A549 treated with ZK216348 at 1 μM for 4 hours (cell line): ENCODE measurements around the gene PRSS38. TPM values are rescaled to one million over a fixed set of nuclear protein-coding genes. Genes with fewer than 3 reads are reported as not detected.

Experiments used
- total RNA-seq: library from RNA; stranded (reverse); fragments of 200-300 nt; extraction: Qiagen RNA extraction; gene quantifications from 5 replicates; pipeline ENCODE4 v1.2.3, GENCODE V29; 2022; ENCODE audit warnings: low read depth

The PRSS38 gene
- not detected in 5 replicates for total RNA-seq

DNA sequence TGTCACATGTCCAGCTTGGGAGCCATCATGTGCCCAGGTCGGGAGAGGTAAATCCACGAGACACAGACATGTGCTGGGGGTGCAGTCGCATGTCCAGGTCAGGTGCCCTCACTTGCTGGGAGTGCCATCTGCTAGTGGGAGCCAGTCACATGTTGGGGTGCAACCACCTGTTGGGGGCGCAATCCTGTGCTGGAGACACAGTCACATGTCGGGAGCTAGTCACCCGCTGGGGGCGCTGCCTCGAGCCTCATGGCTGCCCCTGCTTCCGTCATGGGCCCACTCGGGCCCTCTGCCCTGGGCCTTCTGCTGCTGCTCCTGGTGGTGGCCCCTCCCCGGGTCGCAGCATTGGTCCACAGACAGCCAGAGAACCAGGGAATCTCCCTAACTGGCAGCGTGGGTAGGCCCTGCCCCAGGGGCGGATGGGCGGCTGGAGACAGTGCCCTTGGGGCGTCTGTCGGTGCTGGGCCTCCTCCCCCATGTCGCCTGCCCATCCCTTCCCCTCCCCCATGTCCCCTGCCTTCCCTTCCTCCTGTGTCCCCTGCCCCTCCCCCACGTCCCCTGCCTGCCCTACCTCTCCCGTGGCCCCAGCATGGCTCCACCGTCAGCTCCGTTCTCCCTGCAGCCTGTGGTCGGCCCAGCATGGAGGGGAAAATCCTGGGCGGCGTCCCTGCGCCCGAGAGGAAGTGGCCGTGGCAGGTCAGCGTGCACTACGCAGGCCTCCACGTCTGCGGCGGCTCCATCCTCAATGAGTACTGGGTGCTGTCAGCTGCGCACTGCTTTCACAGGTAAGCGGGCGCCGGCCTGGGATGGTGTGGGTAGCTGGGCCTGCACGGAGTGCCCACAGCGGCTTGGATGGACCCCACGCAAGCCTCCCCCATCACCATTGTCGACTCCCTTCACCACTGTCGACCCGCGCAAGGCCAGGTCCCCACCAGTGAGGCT is at the start of gene PRSS38:
Gene PRSS38, plus strand, starts transcription at position 208 of the 942 bp plus-strand sequence. Its CDS starts 42 bp downstream, at position 250.

Other genes with a start within 250 kb of the PRSS38 start
- gene JMJD4, start 80.4 kb upstream of the PRSS38 start, total RNA-seq = 24.9 to 34.5 TPM (median 28.9 TPM) in 5 replicates
- 25.7 to 32.4 TPM (median 29.6 TPM) in 5 replicates for gene SNAP47, start 80.2 kb upstream of the PRSS38 start, total RNA-seq
- 4.8 to 10.4 TPM (median 8.0 TPM) in 5 replicates for gene WNT9A, start 132.3 kb downstream of the PRSS38 start, total RNA-seq
- gene WNT3A, start 191.3 kb downstream of the PRSS38 start, total RNA-seq = 0.08 TPM in 1 of 5 replicates, not detected in the others